ENCODE measurements around the gene WNT10A. TPM values are rescaled to one million over a fixed set of nuclear protein-coding genes. Genes with fewer than 3 reads are reported as not detected.

WNT10A gene
- total and polyA plus RNA-seq, 10 of the 15 experiments (the other 5 are each of a cell fraction or from before 2014, with no cell fraction given) = 0.61 to 45.0 (median 6.9) TPM

DNA sequence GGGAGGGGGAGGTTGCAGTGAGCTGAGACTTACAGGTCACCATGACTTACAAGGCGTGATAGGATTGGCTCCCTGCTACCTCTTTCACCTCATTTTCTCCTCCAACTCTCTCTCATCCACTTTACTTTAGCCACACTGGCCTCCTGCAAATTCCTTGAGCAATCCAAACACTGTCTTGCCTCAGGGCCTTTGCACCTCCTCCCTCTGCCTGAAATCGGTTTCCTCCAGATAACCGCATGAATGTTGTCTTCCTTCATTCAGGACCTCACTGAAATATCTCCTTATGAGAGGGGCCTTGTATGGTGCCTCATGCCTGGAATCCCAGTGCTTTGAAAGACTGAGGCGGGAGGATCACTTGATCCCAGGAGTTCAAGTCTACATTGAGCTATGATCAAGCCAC is 21.8 kb downstream of the WNT10A start (continued):
- TF ChIP-seq, protein P1, sequence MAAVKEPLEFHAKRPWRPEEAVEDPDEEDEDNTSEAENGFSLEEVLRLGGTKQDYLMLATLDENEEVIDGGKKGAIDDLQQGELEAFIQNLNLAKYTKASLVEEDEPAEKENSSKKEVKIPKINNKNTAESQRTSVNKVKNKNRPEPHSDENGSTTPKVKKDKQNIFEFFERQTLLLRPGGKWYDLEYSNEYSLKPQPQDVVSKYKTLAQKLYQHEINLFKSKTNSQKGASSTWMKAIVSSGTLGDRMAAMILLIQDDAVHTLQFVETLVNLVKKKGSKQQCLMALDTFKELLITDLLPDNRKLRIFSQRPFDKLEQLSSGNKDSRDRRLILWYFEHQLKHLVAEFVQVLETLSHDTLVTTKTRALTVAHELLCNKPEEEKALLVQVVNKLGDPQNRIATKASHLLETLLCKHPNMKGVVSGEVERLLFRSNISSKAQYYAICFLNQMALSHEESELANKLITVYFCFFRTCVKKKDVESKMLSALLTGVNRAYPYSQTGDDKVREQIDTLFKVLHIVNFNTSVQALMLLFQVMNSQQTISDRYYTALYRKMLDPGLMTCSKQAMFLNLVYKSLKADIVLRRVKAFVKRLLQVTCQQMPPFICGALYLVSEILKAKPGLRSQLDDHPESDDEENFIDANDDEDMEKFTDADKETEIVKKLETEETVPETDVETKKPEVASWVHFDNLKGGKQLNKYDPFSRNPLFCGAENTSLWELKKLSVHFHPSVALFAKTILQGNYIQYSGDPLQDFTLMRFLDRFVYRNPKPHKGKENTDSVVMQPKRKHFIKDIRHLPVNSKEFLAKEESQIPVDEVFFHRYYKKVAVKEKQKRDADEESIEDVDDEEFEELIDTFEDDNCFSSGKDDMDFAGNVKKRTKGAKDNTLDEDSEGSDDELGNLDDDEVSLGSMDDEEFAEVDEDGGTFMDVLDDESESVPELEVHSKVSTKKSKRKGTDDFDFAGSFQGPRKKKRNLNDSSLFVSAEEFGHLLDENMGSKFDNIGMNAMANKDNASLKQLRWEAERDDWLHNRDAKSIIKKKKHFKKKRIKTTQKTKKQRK (IDR thresholded peaks at IDR 0.05; ENCODE audit: low read depth, low read length) = no peak
- TF ChIP-seq STAT1 (conservative IDR thresholded peaks at IDR 0.05) = no peak
- no peak for TF ChIP-seq SIX5 (IDR thresholded peaks at IDR 0.05; ENCODE audit: low read depth, low read length, severe bottlenecking)
- TF ChIP-seq MEF2B (IDR thresholded peaks at IDR 0.05; ENCODE audit: partially characterized antibody, poor library complexity, severe bottlenecking) = no peak
- no peak for TF ChIP-seq KAT2A (conservative IDR thresholded peaks at IDR 0.05; ENCODE audit: control insufficient read depth, low read depth, low read length)
- TF ChIP-seq BCL11A (IDR thresholded peaks at IDR 0.05; ENCODE audit: low read depth, low read length) = no peak
- TF ChIP-seq, protein P2, sequence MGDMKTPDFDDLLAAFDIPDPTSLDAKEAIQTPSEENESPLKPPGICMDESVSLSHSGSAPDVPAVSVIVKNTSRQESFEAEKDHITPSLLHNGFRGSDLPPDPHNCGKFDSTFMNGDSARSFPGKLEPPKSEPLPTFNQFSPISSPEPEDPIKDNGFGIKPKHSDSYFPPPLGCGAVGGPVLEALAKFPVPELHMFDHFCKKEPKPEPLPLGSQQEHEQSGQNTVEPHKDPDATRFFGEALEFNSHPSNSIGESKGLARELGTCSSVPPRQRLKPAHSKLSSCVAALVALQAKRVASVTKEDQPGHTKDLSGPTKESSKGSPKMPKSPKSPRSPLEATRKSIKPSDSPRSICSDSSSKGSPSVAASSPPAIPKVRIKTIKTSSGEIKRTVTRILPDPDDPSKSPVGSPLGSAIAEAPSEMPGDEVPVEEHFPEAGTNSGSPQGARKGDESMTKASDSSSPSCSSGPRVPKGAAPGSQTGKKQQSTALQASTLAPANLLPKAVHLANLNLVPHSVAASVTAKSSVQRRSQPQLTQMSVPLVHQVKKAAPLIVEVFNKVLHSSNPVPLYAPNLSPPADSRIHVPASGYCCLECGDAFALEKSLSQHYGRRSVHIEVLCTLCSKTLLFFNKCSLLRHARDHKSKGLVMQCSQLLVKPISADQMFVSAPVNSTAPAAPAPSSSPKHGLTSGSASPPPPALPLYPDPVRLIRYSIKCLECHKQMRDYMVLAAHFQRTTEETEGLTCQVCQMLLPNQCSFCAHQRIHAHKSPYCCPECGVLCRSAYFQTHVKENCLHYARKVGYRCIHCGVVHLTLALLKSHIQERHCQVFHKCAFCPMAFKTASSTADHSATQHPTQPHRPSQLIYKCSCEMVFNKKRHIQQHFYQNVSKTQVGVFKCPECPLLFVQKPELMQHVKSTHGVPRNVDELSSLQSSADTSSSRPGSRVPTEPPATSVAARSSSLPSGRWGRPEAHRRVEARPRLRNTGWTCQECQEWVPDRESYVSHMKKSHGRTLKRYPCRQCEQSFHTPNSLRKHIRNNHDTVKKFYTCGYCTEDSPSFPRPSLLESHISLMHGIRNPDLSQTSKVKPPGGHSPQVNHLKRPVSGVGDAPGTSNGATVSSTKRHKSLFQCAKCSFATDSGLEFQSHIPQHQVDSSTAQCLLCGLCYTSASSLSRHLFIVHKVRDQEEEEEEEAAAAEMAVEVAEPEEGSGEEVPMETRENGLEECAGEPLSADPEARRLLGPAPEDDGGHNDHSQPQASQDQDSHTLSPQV (IDR thresholded peaks at IDR 0.05) = no peak
- TF ChIP-seq, protein P3, sequence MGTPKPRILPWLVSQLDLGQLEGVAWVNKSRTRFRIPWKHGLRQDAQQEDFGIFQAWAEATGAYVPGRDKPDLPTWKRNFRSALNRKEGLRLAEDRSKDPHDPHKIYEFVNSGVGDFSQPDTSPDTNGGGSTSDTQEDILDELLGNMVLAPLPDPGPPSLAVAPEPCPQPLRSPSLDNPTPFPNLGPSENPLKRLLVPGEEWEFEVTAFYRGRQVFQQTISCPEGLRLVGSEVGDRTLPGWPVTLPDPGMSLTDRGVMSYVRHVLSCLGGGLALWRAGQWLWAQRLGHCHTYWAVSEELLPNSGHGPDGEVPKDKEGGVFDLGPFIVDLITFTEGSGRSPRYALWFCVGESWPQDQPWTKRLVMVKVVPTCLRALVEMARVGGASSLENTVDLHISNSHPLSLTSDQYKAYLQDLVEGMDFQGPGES (IDR thresholded peaks at IDR 0.05) = no peak
- no peak for TF ChIP-seq EP300 (IDR thresholded peaks at IDR 0.05; ENCODE audit: borderline replicate concordance in 1 of 2, control insufficient read depth in 1 of 2, low read depth in 2 of 2, low read length in 2 of 2)
- TF ChIP-seq TCF3 (IDR thresholded peaks at IDR 0.05; ENCODE audit: borderline replicate concordance, insufficient read depth, low read depth, low read length) = no peak
- TF ChIP-seq SMAD5 (IDR thresholded peaks at IDR 0.05; ENCODE audit: low read depth) = no peak
- TF ChIP-seq, protein P4, sequence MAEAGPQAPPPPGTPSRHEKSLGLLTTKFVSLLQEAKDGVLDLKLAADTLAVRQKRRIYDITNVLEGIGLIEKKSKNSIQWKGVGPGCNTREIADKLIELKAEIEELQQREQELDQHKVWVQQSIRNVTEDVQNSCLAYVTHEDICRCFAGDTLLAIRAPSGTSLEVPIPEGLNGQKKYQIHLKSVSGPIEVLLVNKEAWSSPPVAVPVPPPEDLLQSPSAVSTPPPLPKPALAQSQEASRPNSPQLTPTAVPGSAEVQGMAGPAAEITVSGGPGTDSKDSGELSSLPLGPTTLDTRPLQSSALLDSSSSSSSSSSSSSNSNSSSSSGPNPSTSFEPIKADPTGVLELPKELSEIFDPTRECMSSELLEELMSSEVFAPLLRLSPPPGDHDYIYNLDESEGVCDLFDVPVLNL (IDR thresholded peaks at IDR 0.05; ENCODE audit: low read depth, low read length) = no peak

Measured in GM12878 (cell line).